HepG2 (cell line): Measurements from ENCODE around the gene LRRC3C. TPM values are rescaled to one million over a fixed set of nuclear protein-coding genes. Genes with fewer than 3 reads are reported as not detected.

Experiments
- ATAC-seq: fragments of 200-7000 bp; cut with Tn5 transposase; 3 replicates; pipeline ENCODE4 v1.9.1; 2020; ENCODE audit warnings: mild to moderate bottlenecking, moderate library complexity
- BruUV-seq: library from RNA; stranded (reverse); fragments of 400-500 nt; replicated peaks from 2 replicates; lab custom pipeline; 2021; lab: Mats Ljungman, UMichigan
- CTCF ChIA-PET: fragments of 300-600 bp; formaldehyde crosslinking; extraction: SDS; loops from one replicate; lab custom pipeline; 2021; ENCODE audit warnings: low total read pairs, inconsistent platforms, low intra/inter-chr PET ratio; lab: Yijun Ruan, JAX
- POLR2A ChIA-PET: fragments of 350-600 bp; sonication (Branson Sonifier 250); formaldehyde crosslinking; loops from one replicate; lab custom pipeline; 2020; ENCODE audit warnings: antibody characterized with exemption, inconsistent platforms; lab: Yijun Ruan, JAX
- DNase-seq: peaks from one replicate; pipeline ENCODE4 v3.0.0-alpha.2; 2015; ENCODE audit warnings: low spot score
- FAIRE-seq: peaks from 3 replicates; lab custom pipeline; 2011; peaks lifted over from hg19 to GRCh38; lab: Jason Lieb, UNC
- H2AFZ ChIP-seq: one replicate; pipeline ENCODE4 v1.6.1; 2011; ENCODE audit warnings: low read length, inconsistent platforms
- H3K27ac ChIP-seq: fragments of 300-600 bp; 3 replicates; pipeline ENCODE4 v1.8.0; 2011; ENCODE audit warnings: mixed run types, mild to moderate bottlenecking, mixed read lengths, low read length, inconsistent platforms; ENCODE audit not compliant: insufficient read depth; ENCODE audit errors: extremely low read length
- H3K27me3 ChIP-seq, 2 experiments: fragments of 200-600 bp in 1 of 2; 2 replicates in 1 of 2; 3 replicates in 1 of 2; pipeline versions ENCODE4 v1.6.0 to v1.8.0; 2011; ENCODE audit warnings: low read length in 2 of 2, mild to moderate bottlenecking in 2 of 2, moderate library complexity in 2 of 2, inconsistent platforms in 1 of 2; ENCODE audit not compliant: insufficient read depth in 2 of 2, control insufficient read depth in 1 of 2
- H3K36me3 ChIP-seq, 2 experiments: fragments of 200-600 bp in 1 of 2; replicated peaks in 1 of 2; 2 replicates in 1 of 2; 3 replicates in 1 of 2; pipeline versions ENCODE4 v1.5.1 to v1.8.0; 2011; ENCODE audit warnings: low read length in 2 of 2, inconsistent platforms in 1 of 2; ENCODE audit not compliant: insufficient read depth in 2 of 2, control insufficient read depth in 1 of 2
- H3K4me1 ChIP-seq: 2 replicates; pipeline ENCODE4 v1.5.1; 2012; ENCODE audit warnings: low read length, inconsistent platforms; ENCODE audit not compliant: insufficient read depth
- H3K4me2 ChIP-seq: 2 replicates; pipeline ENCODE4 v1.6.0; 2011; ENCODE audit warnings: low read depth, low read length, inconsistent platforms
- H3K4me3 ChIP-seq, 3 experiments: fragments of 200-600 bp in 1 of 3; sonication (generic), shearing (Covaris generic) in 1 of 3; replicated peaks in 1 of 3; 2 replicates each; pipeline ENCODE4 v1.5.1; 2011 to 2016; ENCODE audit warnings: low read length in 3 of 3, inconsistent platforms in 2 of 3, low read depth in 2 of 3, mild to moderate bottlenecking in 2 of 3, control low read depth in 1 of 3, mixed read lengths in 1 of 3; ENCODE audit not compliant: insufficient read depth in 1 of 3
- H3K79me2 ChIP-seq: one replicate; pipeline ENCODE4 v1.6.1; 2011; ENCODE audit warnings: low read length, inconsistent platforms; ENCODE audit not compliant: insufficient read depth
- H3K9ac ChIP-seq: 2 replicates; pipeline ENCODE4 v1.6.0; 2011; ENCODE audit warnings: mild to moderate bottlenecking, low read depth, low read length, inconsistent platforms; ENCODE audit not compliant: insufficient read depth
- H3K9me3 ChIP-seq: 2 replicates; pipeline ENCODE4 v1.5.1; 2012; ENCODE audit warnings: mild to moderate bottlenecking, low read length
- H4K20me1 ChIP-seq: 2 replicates; pipeline ENCODE4 v1.6.0; 2011; ENCODE audit warnings: inconsistent platforms, mild to moderate bottlenecking, low read length, moderate library complexity; ENCODE audit not compliant: insufficient read depth
- MATR3 ChIP-seq: sonication (generic); formaldehyde crosslinking; IDR thresholded peaks from 2 replicates; pipeline ENCODE4 v1.4.0; 2020; ENCODE audit warnings: missing genetic modification reagents
- MZF1 ChIP-seq: sonication (generic); formaldehyde crosslinking; IDR thresholded peaks from 2 replicates; pipeline ENCODE4 v1.8.1; 2023; ENCODE audit warnings: mild to moderate bottlenecking, missing genetic modification reagents, borderline replicate concordance
- NFIC ChIP-seq: IDR thresholded peaks from 2 replicates; pipeline ENCODE4 v1.6.1; 2012; ENCODE audit warnings: mild to moderate bottlenecking, low read length, inconsistent platforms
- ONECUT2 ChIP-seq: sonication (generic); formaldehyde crosslinking; IDR thresholded peaks from 2 replicates; pipeline ENCODE4 v1.4.0; 2020; ENCODE audit warnings: missing genetic modification reagents
- PAF1 ChIP-seq: IDR thresholded peaks from 2 replicates; pipeline ENCODE4 v1.6.1; 2016; ENCODE audit warnings: missing genetic modification reagents, missing compliant biosample characterization
- SNAI1 ChIP-seq: sonication (generic); formaldehyde crosslinking; IDR thresholded peaks from 2 replicates; pipeline ENCODE4 v1.5.0; 2020; ENCODE audit warnings: mild to moderate bottlenecking, missing genetic modification reagents, borderline replicate concordance
- SOX13 ChIP-seq, 3 experiments: fragments of 450-650 bp in 1 of 3; sonication (generic) in 1 of 3; formaldehyde crosslinking in 1 of 3; IDR thresholded peaks in 2 of 3; conservative IDR thresholded peaks in 1 of 3; 2 replicates each; pipeline versions ENCODE4 v1.5.0 to v1.6.1; 2016 to 2020; ENCODE audit warnings: antibody characterized with exemption in 1 of 3, mild to moderate bottlenecking in 1 of 3, missing compliant biosample characterization in 1 of 3, missing genetic modification reagents in 1 of 3, moderate library complexity in 1 of 3
- STAT5B ChIP-seq: sonication (generic); formaldehyde crosslinking; IDR thresholded peaks from 2 replicates; pipeline ENCODE4 v1.4.0; 2020; ENCODE audit warnings: missing genetic modification reagents
- TGIF2 ChIP-seq: IDR thresholded peaks from 2 replicates; pipeline ENCODE4 v1.6.1; 2016; ENCODE audit warnings: control low read depth, missing compliant biosample characterization
- ZNF563 ChIP-seq: sonication (generic); formaldehyde crosslinking; IDR thresholded peaks from 2 replicates; pipeline ENCODE4 v1.8.0; 2022; ENCODE audit warnings: mild to moderate bottlenecking, moderate library complexity, missing genetic modification reagents
- in situ Hi-C: cut with HindIII; loops from 2 replicates; pipeline ENCODE4 v1.10.0; 2017; ENCODE audit warnings: low pct_unique_long_range_greater_than_20kb; ENCODE audit not compliant: extremely low pct_ligation_motif_present
- intact Hi-C: fragments of 100-400 bp; cut with micrococcal nuclease; formaldehyde crosslinking; loops from one replicate; pipeline ENCODE4 v1.10.0; 2022; ENCODE audit not compliant: unreplicated experiment
- polyA plus RNA-seq, 8 experiments: library from polyadenylated mRNA; depleted of rRNA in 3 of 8; stranded (reverse) in 7 of 8; unstranded in 1 of 8; fragments of >200 nt; fragmentation: Illumina TruSeq in 4 of 8; extraction: Trizol in 4 of 8; gene quantifications; 2 replicates each; pipeline versions ENCODE4 v1.2.1 to v1.2.3, GENCODE V29; 2011 to 2016; ENCODE audit warnings: low read depth in 4 of 8, missing spikeins in 1 of 8, mixed read lengths in 1 of 8; ENCODE audit not compliant: insufficient read depth in 1 of 8
- total RNA-seq, 5 experiments: library from RNA; depleted of rRNA; stranded (reverse); fragments of >200 nt; fragmentation: Illumina TruSeq; extraction: Trizol; gene quantifications; 2 replicates each; pipeline ENCODE4 v1.2.3, GENCODE V29; 2016; ENCODE audit warnings: low read depth in 1 of 5
- TF ChIP-seq, protein P1 (sequence below): sonication (generic); formaldehyde crosslinking; IDR thresholded peaks from 2 replicates; pipeline ENCODE4 v1.5.1; 2020; ENCODE audit warnings: mild to moderate bottlenecking, missing genetic modification reagents

The LRRC3C gene
- total and polyA plus RNA-seq, 2 of the 13 experiments (the other 11 are each of a cell fraction or from before 2014, with no cell fraction given): 0.17 TPM; not detected in 1

DNA sequence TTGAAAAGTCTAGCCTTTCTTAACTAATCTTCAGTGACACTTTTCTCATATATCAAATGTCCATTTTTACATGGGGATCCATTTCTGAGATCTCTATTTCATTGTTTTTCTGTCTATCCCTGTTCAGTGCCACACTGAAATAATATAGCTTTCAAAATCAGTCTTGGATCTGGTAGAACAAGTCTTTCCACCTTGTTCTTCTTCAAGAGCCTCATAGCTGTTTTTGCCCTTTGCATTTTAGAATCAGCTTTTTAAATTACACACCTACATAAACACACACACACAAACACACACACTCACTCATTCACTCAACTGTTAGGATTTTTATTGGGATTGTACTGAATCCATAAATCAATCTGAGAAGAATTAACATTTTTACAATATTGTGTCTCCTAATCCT is 28.3 kb upstream of the LRRC3C start:
- Histone ChIP-seq H3K9me3 (no peaks in the 10 kb centered on the region), H4K20me1 (no peaks in the 10 kb centered on the region), H2AFZ (no peak overlapping the region), H3K36me3 (no peaks in the 10 kb centered on the region), H3K27ac (no peak overlapping the region), H3K79me2 (no peaks in the 10 kb centered on the region), H3K27me3 (no peaks in the 10 kb centered on the region; a peak in 1 of 5 replicates), H3K4me3 (no peak overlapping the region), H3K4me1 (peaks cover 8% of the 10 kb centered on the region), H3K4me2 (no peak overlapping the region), H3K9ac (no peak overlapping the region)
- CTCF ChIA-PET: no interaction called here
- FAIRE-seq: no peak
- in situ Hi-C loops (no loop called here), intact Hi-C loops (no loop called here)
- ATAC-seq: no peak
- no peak for DNase-seq
- POLR2A ChIA-PET: interaction anchor here (0.7 kb wide), 1 partner anchor 25 kb away, joined by 3 read pairs; no protein-coding TSS in a partner anchor
- TF ChIP-seq MZF1 (CRISPR knock-in tag): no peak
- no peak for TF ChIP-seq MATR3 (CRISPR knock-in tag)
- no peak for TF ChIP-seq NFIC
- TF ChIP-seq ONECUT2 (CRISPR knock-in tag): no peak
- TF ChIP-seq TGIF2 (CRISPR knock-in tag): no peak
- TF ChIP-seq SOX13 (IDR thresholded peaks at IDR 0.05): no peak
- TF ChIP-seq SOX13 (CRISPR knock-in tag; conservative IDR thresholded peaks at IDR 0.05 in 1 of 2, IDR thresholded peaks at IDR 0.05 in 1 of 2): no peak
- TF ChIP-seq STAT5B (CRISPR knock-in tag): no peak
- TF ChIP-seq, protein P1, sequence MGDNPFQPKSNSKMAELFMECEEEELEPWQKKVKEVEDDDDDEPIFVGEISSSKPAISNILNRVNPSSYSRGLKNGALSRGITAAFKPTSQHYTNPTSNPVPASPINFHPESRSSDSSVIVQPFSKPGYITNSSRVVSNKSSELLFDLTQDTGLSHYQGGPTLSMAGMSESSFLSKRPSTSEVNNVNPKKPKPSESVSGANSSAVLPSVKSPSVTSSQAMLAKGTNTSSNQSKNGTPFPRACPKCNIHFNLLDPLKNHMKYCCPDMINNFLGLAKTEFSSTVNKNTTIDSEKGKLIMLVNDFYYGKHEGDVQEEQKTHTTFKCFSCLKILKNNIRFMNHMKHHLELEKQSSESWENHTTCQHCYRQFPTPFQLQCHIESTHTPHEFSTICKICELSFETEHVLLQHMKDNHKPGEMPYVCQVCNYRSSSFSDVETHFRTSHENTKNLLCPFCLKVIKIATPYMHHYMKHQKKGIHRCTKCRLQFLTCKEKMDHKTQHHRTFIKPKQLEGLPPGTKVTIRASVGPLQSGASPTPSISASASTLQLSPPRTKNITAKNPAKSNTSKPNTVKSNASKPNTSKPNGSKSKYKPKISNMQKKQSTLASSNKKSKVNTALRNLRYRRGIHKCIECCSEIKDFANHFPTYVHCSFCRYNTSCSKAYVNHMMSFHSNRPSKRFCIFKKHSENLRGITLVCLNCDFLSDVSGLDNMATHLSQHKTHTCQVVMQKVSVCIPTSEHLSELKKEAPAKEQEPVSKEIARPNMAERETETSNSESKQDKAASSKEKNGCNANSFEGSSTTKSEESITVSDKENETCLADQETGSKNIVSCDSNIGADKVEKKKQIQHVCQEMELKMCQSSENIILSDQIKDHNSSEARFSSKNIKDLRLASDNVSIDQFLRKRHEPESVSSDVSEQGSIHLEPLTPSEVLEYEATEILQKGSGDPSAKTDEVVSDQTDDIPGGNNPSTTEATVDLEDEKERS: no peak
- no peak for TF ChIP-seq PAF1 (CRISPR knock-in tag)
- no peak for TF ChIP-seq ZNF563 (CRISPR knock-in tag)
- no peak for TF ChIP-seq SNAI1 (CRISPR knock-in tag)
- no TSS peak for BruUV-seq
